Measurements from ENCODE around the gene NUAK1.

- TF ChIP-seq POLR2A (IDR thresholded peaks at IDR 0.05): no peak
- TF ChIP-seq CTCF (IDR thresholded peaks at IDR 0.05): no peak
Observed at GRCh38 chr12:106176560-106176959, 37.8 kb upstream of the NUAK1 start.
